Measurements from ENCODE around the gene SIRPA.

SIRPA gene

DNA sequence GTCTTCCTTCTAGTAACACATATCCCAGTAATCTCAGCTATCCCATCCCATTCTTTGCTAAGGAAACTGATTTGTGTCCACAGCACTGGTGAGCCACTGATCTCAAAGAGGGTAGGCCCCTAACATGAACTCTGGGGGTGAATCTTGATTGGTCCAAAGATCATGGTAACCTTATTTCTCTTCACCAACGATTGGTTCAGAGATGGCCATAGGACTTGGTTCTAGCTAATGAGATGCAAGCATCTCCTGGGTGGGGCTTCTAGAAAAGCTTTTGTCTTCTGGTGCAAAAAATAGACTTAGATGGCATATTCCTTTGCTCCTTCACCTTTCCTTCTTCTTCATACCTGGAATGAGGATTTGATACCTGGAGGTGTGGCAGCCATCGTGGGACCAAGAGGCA, 43.8 kb upstream of the SIRPA start:
- no peaks in the 10 kb centered on the region for H3K36me3 ChIP-seq (ENCODE audit: control insufficient read depth, low read length)
- H3F3A ChIP-seq (ENCODE audit: control insufficient read depth, insufficient read depth) = peaks cover 19% of the 10 kb centered on the region
- no peak overlapping the region for H3K4me3 ChIP-seq (ENCODE audit: low read length)
- TF ChIP-seq, protein P1, sequence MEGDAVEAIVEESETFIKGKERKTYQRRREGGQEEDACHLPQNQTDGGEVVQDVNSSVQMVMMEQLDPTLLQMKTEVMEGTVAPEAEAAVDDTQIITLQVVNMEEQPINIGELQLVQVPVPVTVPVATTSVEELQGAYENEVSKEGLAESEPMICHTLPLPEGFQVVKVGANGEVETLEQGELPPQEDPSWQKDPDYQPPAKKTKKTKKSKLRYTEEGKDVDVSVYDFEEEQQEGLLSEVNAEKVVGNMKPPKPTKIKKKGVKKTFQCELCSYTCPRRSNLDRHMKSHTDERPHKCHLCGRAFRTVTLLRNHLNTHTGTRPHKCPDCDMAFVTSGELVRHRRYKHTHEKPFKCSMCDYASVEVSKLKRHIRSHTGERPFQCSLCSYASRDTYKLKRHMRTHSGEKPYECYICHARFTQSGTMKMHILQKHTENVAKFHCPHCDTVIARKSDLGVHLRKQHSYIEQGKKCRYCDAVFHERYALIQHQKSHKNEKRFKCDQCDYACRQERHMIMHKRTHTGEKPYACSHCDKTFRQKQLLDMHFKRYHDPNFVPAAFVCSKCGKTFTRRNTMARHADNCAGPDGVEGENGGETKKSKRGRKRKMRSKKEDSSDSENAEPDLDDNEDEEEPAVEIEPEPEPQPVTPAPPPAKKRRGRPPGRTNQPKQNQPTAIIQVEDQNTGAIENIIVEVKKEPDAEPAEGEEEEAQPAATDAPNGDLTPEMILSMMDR (IDR thresholded peaks at IDR 0.05; ENCODE audit: low read depth, low read length, poor library complexity, severe bottlenecking) = no peak
- no peak for TF ChIP-seq EZH2phosphoT487 (IDR thresholded peaks at IDR 0.05; ENCODE audit: borderline replicate concordance, low read length)
- no peaks in the 10 kb centered on the region for H3K9me3 ChIP-seq (ENCODE audit: control insufficient read depth, insufficient read depth, low read length)
- peaks cover 22% of the 10 kb centered on the region for H4K20me1 ChIP-seq (ENCODE audit: control insufficient read depth, insufficient read depth, low read depth, low read length)
- no peak overlapping the region for H3K27ac ChIP-seq (ENCODE audit: low read depth, low read length)
- no peaks in the 10 kb centered on the region for H3K79me2 ChIP-seq (ENCODE audit: control insufficient read depth, low read length)
- no peaks in the 10 kb centered on the region for H3K9me2 ChIP-seq (replicated peaks; ENCODE audit: control insufficient read depth, low read length)
- peaks cover 81% of the 10 kb centered on the region for H3K27me3 ChIP-seq (ENCODE audit: control insufficient read depth, low read length)
- peaks cover 19% of the 10 kb centered on the region for H3K4me1 ChIP-seq (ENCODE audit: control insufficient read depth, low read length)
- peak overlapping the region; percentile 47 for H3K4me2 ChIP-seq (ENCODE audit: low read length)

DNA sequence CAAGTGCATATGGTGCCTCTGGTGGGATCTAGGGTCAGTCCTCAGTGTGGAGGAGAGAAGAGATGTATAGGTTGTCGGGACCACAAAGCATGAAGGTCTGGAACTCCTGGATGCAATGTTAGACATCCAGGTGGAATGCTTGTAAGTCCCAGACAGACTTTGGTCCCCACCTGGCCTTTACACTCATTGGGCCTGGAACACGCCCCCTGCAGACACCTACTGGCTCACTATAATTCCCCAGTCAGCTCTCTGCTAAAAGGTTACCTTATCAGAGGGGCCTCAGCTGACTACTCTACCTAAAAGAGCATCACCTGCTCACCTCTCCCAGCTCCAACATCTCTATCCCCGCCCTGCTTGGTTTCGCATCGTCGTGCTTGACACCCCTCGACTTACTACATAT, 41.7 kb upstream of the SIRPA start:
- no peak overlapping the region for H3K27ac ChIP-seq (ENCODE audit: low read depth, low read length)
- no peaks in the 10 kb centered on the region for H3K9me2 ChIP-seq (replicated peaks; ENCODE audit: control insufficient read depth, low read length)
- TF ChIP-seq EZH2phosphoT487 (IDR thresholded peaks at IDR 0.05; ENCODE audit: borderline replicate concordance, low read length) = no peak
- TF ChIP-seq, protein P1 (IDR thresholded peaks at IDR 0.05; ENCODE audit: low read depth, low read length, poor library complexity, severe bottlenecking) = no peak
- no peak overlapping the region for H3K4me2 ChIP-seq (ENCODE audit: low read length)
- peaks cover 19% of the 10 kb centered on the region for H3K4me1 ChIP-seq (ENCODE audit: control insufficient read depth, low read length)
- H4K20me1 ChIP-seq (ENCODE audit: control insufficient read depth, insufficient read depth, low read depth, low read length) = peaks cover 23% of the 10 kb centered on the region
- H3K36me3 ChIP-seq (ENCODE audit: control insufficient read depth, low read length) = no peaks in the 10 kb centered on the region
- H3K4me3 ChIP-seq (ENCODE audit: low read length) = no peak overlapping the region
- no peaks in the 10 kb centered on the region for H3K9me3 ChIP-seq (ENCODE audit: control insufficient read depth, insufficient read depth, low read length)
- peaks cover 16% of the 10 kb centered on the region for H3F3A ChIP-seq (ENCODE audit: control insufficient read depth, insufficient read depth)
- H3K79me2 ChIP-seq (ENCODE audit: control insufficient read depth, low read length) = no peaks in the 10 kb centered on the region
- H3K27me3 ChIP-seq (ENCODE audit: control insufficient read depth, low read length) = peaks cover 76% of the 10 kb centered on the region

DNA sequence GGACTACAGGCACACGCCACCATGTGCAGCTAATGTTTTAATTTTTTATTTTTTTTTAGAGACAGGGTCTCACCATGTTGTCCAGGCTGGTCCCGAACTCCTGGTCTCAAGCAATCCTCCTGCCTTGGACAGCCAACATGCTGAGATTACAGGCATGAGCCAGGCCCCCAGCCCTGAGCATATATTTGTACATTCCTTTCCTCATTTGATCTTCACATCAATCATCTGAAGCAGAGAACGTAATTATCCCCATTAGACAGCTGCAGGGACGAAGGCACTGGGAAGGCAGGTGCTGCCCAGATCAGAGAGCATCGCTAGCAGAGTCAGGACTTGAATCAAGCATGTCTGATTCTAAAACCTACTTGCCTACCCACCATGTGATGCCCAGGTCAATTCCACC, 41.0 kb upstream of the SIRPA start:
- Histone ChIP-seq H3K4me3 (ENCODE audit: low read length) (no peak overlapping the region), H3K4me1 (ENCODE audit: control insufficient read depth, low read length) (peaks cover 19% of the 10 kb centered on the region), H3K27me3 (ENCODE audit: control insufficient read depth, low read length) (peaks cover 73% of the 10 kb centered on the region), H3K27ac (ENCODE audit: low read depth, low read length) (no peak overlapping the region), H3K36me3 (ENCODE audit: control insufficient read depth, low read length) (no peaks in the 10 kb centered on the region), H4K20me1 (ENCODE audit: control insufficient read depth, insufficient read depth, low read depth, low read length) (peaks cover 21% of the 10 kb centered on the region; the same call in 1 of the 2 replicates), H3K9me3 (ENCODE audit: control insufficient read depth, insufficient read depth, low read length) (no peaks in the 10 kb centered on the region), H3K9me2 (replicated peaks; ENCODE audit: control insufficient read depth, low read length) (no peaks in the 10 kb centered on the region), H3F3A (ENCODE audit: control insufficient read depth, insufficient read depth) (peaks cover 16% of the 10 kb centered on the region), H3K4me2 (ENCODE audit: low read length) (no peak overlapping the region), H3K79me2 (ENCODE audit: control insufficient read depth, low read length) (no peaks in the 10 kb centered on the region)
- TF ChIP-seq, protein P1 (IDR thresholded peaks at IDR 0.05; ENCODE audit: low read depth, low read length, poor library complexity, severe bottlenecking) = no peak
- no peak for TF ChIP-seq EZH2phosphoT487 (IDR thresholded peaks at IDR 0.05; ENCODE audit: borderline replicate concordance, low read length)
